K562 (cell line): ENCODE measurements around the gene ASB6. TPM values are rescaled to one million over a fixed set of nuclear protein-coding genes. Genes with fewer than 3 reads are reported as not detected.

Experiments
- ARID1B ChIP-seq: fragments of 450-650 bp; IDR thresholded peaks from 2 replicates; pipeline ENCODE4 v1.6.1; 2016; ENCODE audit warnings: antibody characterized with exemption, mild to moderate bottlenecking, inconsistent platforms
- ATF4 ChIP-seq: fragments of 450-650 bp; formaldehyde crosslinking; IDR thresholded peaks from 2 replicates; pipeline ENCODE4 v1.4.0; 2022; ENCODE audit warnings: mild to moderate bottlenecking, moderate library complexity
- DDX20 ChIP-seq: fragments of 450-650 bp; IDR thresholded peaks from 2 replicates; pipeline ENCODE4 v1.6.1; 2016; ENCODE audit warnings: missing genetic modification characterization, low read depth, mild to moderate bottlenecking, missing compliant biosample characterization, moderate library complexity
- ETV1 ChIP-seq: fragments of 450-650 bp; conservative IDR thresholded peaks from 2 replicates; pipeline ENCODE4 v1.6.1; 2016; ENCODE audit warnings: missing genetic modification characterization, control low read depth, low read depth, missing compliant biosample characterization
- FOSL1 ChIP-seq: fragments of 200-800 bp; sonication (Bioruptor generic); conservative IDR thresholded peaks from 2 replicates; pipeline ENCODE4 v1.6.1; 2016; ENCODE audit warnings: missing genetic modification characterization, missing compliant biosample characterization
- GTF2A2 ChIP-seq: IDR thresholded peaks from 2 replicates; pipeline ENCODE4 v1.6.1; 2016; ENCODE audit warnings: mild to moderate bottlenecking, missing genetic modification characterization, missing compliant biosample characterization
- HBP1 ChIP-seq: fragments of 450-650 bp; formaldehyde crosslinking; IDR thresholded peaks from 2 replicates; pipeline ENCODE4 v1.4.0; 2022; ENCODE audit warnings: missing genetic modification characterization
- IFI16 ChIP-seq: fragments of 250-450 bp; sonication (Bioruptor Pico); IDR thresholded peaks from 2 replicates; pipeline ENCODE4 v2.1.2; 2022; ENCODE audit warnings: mild to moderate bottlenecking, inconsistent platforms
- MITF ChIP-seq: IDR thresholded peaks from 2 replicates; pipeline ENCODE4 v1.6.1; 2014; ENCODE audit warnings: antibody characterized with exemption
- PHF20 ChIP-seq: fragments of 450-650 bp; IDR thresholded peaks from 2 replicates; pipeline ENCODE4 v1.6.1; 2018; ENCODE audit not compliant: partially characterized antibody
- RREB1 ChIP-seq: fragments of 250-450 bp; sonication (Bioruptor Pico); IDR thresholded peaks from 2 replicates; pipeline ENCODE4 v1.4.0; 2020
- SP2 ChIP-seq: IDR thresholded peaks from 2 replicates; pipeline ENCODE4 v1.6.1; 2011; ENCODE audit warnings: mild to moderate bottlenecking, low read depth, low read length, moderate library complexity; ENCODE audit not compliant: poor library complexity, severe bottlenecking; ENCODE audit errors: extremely low read depth
- VEZF1 ChIP-seq: fragments of 200-800 bp; sonication (Bioruptor generic); IDR thresholded peaks from 2 replicates; pipeline ENCODE4 v1.6.1; 2017; ENCODE audit warnings: missing genetic modification characterization, missing compliant biosample characterization
- ZNF395 ChIP-seq: fragments of 200-800 bp; sonication (Bioruptor generic); IDR thresholded peaks from 2 replicates; pipeline ENCODE4 v1.6.1; 2017; ENCODE audit warnings: missing genetic modification characterization, missing compliant biosample characterization
- polyA plus RNA-seq, 8 experiments: library from polyadenylated mRNA; depleted of rRNA in 4 of 8; stranded (reverse) in 5 of 8; unstranded in 3 of 8; fragments of >200 nt; fragmentation: Nextera tagmentation in 2 of 8; fragmentation: Illumina TruSeq in 1 of 8; extraction: Ambion mirVana in 2 of 8; extraction: Trizol in 1 of 8; gene quantifications; 2 replicates each; pipeline versions ENCODE4 v1.2.1 to v1.2.3, GENCODE V29; 2011 to 2014; ENCODE audit warnings: inconsistent platforms in 1 of 8, missing spikeins in 1 of 8
- total RNA-seq, 7 experiments: library from RNA; depleted of rRNA in 6 of 7; stranded (reverse); fragments of >200 nt in 6 of 7; fragmentation: Illumina TruSeq in 2 of 7; extraction: Trizol in 2 of 7; gene quantifications; 2 replicates each; pipeline versions ENCODE4 v1.2.1 to v1.2.3, GENCODE V29; 2011 to 2021; ENCODE audit warnings: low replicate concordance in 1 of 7

Gene ASB6
- total and polyA plus RNA-seq, 9 of the 15 experiments (the other 6 are each of a cell fraction or from before 2014, with no cell fraction given): 0.92 to 17.8 (median 11.3) TPM

GRCh38 chr9:129595903-129596540 is 45.9 kb downstream of the ASB6 start (continued):
- TF ChIP-seq ATF4 (CRISPR knock-in tag) (peak; percentile 77; the same call in 1 of the 2 replicates), ETV1 (peak; percentile 96), ZNF395 (CRISPR knock-in tag) (peak; percentile 98), ARID1B (peak; percentile 97), IFI16 (CRISPR knock-in tag) (no peak), GTF2A2 (peak; percentile 80), FOSL1 (tag) (peak; percentile 32; the same call in 1 of the 2 replicates), MITF (no peak; the same call in 1 of the 2 replicates), HBP1 (CRISPR knock-in tag) (no peak), PHF20 (peak; percentile 34), SP2 (no peak), VEZF1 (CRISPR knock-in tag) (peak; percentile 55), DDX20 (tag) (peak; percentile 88), RREB1 (CRISPR knock-in tag) (peak; percentile 76; the same call in 1 of the 2 replicates)
